NCI-H1930 (cell line): ENCODE results near the gene ADAD1.
"Not testable (repeated sequence)": the region's sequence is repeated elsewhere in the genome, so short reads cannot be mapped to it uniquely, and the experiment has no call there.

Experiments
- DNase-seq, 2 experiments: peaks; one replicate each; lab custom pipeline; 2025; lab: John Stamatoyannopoulos, UW

ADAD1 gene

DNA sequence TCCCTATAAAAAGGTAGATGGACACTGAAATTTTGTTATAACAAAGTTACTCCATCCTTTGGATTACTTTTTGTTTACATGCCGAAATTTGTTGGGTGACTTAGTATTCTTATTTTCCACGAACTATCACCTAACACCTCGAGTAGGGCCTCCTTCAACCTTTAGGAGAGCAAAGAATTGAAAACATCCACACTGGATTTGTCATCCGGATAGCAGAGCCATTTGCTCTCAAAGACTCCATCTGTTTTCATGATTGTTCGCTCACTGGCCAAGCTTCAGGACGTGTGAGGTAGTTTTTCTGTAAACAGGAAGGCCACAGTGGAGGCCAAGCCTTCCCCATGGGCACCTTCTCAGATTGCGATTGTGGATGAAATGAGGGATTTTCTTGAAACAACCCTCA is at the start of gene ADAD1:
TSS of gene ADAD1 (plus strand) at position 301 of the 400 bp plus-strand sequence. CDS start 1,059 bp downstream, outside the sequence.
- DNase-seq, result no peak

DNA sequence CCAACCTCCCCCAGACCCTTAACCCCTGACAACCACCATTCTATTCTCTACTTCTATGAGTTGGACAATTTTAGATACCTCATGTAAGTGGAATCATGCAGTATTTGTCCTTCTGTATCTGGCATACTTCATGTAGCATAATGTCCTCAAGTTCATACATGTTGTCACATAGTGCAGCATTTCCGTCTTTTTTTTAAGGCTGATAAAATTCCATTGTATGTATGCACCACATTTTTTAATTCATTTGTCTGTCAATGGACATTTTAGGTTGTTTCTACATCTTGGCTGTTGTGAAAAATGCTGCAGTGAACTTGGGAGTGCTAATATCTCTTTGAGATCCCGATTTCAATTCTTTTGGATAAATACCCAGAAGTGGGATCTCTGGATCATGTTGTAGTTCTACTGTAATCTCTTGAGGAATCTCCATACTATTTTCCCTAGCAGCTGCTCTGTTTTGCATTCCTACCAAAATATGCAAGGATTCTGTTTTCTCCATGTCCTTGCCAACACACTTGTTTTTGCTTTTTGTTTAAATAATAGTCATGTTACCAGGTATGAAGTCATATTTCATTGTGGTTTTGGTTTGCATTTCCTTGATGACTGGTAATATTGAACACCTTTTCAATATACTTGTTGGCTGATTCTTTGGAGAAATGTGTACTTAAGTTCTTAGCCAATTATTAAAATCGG is 48.8 kb upstream of the ADAD1 start:
- no peak for DNase-seq

DNA sequence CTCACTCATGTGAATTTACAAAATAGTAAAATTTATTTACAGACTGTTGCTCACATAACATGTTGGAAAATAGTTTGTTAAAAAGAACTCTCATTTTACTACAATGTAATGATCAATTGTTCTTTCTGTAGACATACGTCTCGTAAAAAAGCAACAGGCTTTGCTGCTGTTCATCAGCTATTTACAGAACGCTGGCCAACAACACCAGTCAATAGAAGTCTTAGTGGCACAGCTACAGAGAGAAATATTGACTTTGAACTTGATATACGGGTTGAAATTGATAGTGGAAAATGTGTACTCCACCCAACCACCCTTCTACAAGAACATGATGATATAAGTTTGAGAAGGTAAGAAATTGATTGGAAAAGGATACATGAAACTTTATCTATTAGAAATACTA is 47.6 kb upstream of the ADAD1 start:
- peak; percentile 57 to 86 for DNase-seq

DNA sequence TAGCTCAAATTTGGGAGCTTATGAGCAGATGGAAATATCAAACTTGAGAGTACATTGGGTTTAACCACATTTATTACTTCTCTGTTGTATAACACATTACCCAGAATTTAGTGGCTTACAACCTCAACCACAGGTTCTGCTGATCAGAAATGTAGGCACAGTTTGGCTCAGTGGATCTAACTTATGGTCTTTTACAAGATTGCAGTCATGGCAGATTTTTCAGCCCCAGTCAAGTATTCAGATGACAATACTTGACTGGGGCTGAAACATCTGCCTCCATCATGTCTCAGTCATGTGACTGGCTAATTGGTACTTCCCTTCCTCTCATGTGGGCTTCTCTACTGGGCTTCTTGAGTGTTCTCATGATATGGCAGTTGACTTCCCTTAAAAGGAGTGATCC is 44.0 kb upstream of the ADAD1 start:
- no peak for DNase-seq

DNA sequence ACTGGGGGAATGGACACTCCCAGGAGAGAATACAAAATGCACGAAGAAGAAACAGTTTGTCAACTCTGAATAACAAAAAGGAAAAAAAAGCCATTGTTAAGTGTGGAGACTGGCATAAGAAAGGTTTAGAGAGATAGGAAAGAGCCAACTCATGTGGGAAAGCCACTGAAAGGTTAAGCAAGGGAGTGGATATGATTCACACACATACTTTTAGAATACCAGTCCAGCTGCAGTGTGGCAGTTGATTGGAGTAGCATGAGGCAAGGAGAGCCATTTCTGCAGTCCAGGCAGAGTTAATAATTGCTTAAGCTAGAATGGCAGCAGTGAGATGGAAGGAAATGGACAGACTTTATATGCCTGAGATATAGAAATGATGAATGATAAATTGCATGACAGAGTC is 36.9 kb upstream of the ADAD1 start:
- no peak for DNase-seq

DNA sequence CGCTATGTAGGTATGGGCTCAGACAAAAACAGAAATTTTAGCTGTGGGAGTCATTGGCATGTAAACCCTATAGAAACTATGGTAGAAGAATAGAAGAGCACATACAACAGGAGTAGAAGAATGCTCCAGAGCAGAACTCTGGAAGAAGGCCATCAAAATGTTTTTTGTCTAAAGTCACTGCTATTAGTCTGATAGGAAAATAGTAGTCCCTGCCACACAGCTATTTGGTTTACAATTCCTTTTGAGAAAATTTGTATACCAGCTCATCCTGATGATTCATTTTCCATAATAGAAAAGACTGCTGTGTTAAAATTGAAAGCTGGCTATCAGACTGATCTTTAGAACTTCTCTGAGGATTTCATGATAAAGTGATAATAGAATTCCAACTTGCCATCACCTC is 32.8 kb upstream of the ADAD1 start:
- DNase-seq, result no peak

DNA sequence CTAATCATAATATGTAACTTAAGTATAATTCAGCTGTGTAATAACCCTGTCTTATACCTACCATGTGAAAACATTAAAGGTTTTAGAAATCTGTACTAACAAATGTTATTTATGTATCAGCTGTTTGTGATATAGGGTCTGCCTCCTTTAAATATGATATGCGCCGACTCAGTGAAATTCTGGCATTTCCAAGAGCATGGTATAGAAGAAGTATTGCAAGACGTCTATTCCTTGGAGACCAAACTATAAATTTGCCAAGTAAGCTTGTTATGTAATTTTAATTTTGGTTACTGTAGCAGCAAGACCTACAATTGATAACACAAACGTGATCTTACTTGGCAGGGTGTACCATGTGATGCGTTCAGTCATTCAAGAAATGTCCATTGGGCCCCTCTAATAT is 32.3 kb upstream of the ADAD1 start:
- no peak for DNase-seq

DNA sequence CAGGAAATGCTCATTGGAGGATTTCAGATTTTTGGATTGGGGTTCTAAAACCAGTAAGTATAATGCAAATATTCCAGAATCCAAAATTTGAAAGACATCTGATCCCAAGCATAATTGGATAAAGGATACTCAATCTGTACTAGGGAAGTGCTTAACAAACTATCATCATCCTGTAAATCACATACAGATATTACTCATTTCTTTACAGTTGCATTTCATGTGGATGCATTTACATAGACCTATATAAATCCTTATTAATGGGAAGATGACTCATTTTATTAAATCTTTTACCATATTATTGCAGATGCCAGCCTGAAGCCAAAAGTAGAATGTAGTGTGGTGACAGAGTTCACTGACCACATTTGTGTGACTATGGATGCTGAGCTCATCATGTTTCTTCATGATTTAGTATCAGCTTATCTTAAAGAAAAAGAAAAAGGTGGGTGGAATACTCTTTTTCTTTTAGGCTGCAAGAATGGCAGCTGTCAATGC is 22.4 kb upstream of the ADAD1 start:
- DNase-seq, result no peak

DNA sequence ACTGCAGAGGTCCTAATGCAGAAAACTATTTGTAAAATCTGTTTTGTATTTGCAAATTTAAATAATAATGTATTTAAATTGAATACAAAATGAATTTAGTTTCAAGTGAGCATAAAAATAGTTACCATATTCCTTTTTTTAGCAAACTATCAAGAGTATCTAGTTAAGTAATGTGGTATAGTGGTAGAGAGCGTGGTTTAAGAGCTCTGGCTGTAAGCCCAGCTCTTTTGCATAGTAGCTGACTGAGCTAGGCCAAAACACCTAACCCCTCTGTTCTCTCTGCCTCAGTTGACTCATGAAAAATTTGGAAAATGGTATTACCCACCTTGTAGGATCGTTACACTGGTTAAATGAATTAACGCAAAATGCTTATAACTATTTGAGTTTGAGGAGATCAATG is 18.1 kb upstream of the ADAD1 start:
- no peak for DNase-seq

DNA sequence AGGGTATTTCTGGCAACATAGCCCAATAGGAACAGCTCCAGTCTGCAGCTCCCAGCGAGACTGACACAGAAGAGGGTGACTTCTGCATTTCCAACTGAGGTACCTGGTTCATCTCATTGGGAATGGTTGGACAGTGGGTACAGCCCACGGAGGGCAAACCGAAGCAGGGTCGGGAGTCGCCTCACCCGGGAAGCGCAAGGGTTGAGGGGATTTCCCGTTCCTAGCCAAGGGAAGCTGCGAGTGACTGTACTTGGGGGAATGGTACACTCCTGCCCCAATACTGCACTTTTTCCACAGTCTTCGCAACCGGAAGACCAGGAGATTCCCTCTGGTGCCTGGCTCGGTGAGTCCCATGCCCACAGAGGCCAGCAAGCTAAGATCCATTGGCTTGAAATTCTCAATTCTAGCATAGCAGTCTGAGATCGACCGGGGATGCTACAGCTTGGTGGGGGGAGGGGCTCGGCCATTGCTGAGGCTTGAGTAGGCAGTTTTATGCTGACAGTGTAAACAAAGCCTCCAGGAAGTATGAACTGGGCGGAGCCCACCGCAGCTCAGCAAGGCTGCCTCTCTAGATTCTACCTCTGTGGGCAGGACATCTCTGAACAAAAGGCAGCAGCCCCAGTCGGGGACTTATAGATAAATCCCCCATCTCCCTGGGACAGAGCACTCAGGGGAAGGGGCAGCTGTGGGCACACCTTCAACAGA is 14.0 kb upstream of the ADAD1 start:
- no peak for DNase-seq

DNA sequence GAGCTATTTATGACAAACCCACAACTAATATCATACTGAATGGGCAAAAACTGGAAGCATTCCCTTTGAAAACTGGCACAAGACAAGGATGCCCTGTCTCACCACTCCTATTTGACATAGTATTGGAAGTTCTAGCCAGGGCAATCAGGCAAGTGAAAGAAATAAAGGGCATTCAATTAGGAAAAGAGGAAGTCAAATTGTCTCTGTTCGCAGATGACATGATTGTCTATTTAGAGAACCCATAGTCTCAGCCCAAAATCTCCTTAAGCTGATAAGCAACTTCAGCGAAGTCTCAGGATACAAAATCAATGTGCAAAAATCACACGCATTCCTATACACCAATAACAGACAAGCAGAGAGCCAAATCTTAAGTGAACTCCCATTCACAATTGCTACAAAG is 10.0 kb upstream of the ADAD1 start:
- not testable (repeated sequence) for DNase-seq

DNA sequence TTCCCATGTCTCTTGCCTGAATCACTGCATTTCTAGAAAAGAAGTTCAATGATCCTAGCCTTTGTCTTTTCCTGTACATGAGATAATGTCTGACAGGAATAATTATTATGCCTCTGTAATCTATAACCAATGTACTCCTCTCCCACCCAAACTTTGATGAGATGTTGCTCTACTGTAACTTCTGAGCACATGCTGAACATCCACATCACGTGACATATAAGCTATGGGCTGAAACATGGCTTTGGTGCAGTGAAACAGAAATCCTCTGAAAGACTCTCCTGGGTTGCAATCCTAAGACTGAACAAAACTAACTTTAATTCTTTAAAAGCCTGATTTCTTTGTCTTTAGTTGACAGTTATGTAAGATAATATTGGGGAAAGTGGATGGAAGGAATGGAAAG is 1.5 kb upstream of the ADAD1 start:
- DNase-seq, result no peak

DNA sequence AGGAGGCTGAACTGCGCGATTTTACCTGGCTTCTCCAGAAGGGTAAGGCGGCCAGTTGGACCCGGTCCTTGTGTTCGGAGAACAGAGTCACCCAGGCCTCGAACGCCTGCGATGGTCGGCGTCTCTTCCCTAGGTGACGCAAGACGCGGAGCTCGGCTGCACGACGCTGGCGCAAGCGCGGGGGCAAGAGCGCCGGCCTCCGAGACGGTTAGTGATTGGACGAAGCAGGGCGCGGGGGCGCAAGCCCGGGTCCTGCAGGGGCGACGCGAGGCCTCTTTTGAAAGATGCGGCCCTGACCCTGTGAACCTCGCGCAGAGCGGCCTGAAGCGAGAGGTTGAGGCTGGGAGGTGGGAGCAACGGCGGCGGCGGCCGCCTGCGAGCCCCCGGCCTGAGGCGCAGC is 428 bp downstream of the ADAD1 start:
- no peak for DNase-seq

DNA sequence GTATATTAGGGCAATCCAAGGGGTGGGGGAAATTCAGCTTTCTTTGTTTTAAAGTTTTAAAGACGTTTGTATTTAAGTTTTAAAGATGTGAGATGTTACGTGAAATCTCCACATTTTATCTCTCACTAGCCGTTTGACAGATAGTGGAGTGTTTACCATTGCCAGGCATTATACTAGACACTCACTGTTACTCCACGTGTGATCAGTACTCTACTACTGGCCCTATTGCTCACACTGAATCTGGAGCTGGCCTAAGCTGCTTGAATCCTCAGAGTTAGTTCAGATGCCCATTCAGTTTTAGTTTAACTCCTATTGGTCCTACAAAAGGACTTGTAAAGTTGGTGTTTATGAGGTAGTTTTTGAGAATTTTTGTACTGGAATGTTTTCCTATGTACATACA is 4.5 kb downstream of the ADAD1 start:
- DNase-seq, result no peak

DNA sequence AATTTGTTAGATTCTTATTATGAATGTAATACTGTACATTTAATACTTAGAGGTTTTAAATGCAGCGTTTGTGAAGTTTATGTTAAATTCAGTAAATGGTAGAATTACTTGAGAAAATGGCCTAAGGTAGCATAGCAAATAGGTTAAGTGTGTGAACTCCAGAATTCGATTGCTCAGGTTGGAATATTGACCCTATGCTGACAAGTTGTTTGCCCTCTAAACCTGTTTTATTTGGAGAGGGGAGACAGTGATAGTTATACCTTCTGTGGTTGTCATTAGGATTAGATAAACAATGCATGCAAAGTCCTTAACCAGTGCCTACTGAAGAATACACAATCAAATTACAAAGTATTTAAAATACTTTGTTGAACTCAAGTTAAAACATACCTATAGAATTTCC is 5.4 kb downstream of the ADAD1 start:
- DNase-seq, result no peak

DNA sequence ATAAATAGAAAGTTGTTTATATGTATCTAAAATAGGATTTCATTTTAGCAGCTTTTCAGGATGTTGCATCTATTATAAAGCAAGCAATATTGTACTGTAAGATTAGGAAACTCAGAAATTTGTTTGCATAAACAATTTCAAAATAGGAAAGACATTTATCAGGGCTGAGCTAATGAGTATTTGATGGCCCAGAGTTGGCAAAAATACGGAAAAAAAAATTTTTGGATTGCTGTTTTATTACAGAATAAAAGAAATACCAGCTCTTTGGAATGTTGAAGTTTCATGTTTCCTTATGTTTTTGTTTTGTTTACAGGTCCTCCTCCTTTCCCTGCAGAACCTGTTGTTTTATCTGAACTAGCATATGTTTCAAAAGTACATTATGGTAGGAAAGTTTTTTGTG is 14.5 kb downstream of the ADAD1 start:
- DNase-seq, result no peak

DNA sequence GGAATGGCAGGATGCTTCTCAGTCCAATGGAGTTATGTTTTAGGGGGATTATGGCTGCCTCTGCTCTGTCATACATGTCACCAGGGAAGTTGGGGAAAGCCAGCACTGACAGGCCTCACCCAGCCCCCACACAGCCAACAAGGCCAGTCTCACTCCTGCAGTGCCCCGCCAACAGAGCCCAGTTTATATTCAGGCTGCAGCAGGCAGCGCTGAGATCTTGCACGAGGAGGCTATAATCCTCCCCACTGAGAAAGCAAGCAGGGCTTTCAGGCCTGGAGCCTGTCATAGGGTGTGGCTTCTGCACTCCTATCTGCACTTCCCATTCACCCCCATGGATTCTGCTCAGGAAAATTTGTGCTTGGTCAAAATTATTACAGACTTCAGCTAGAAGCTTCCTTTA is 25.1 kb downstream of the ADAD1 start:
- no peak for DNase-seq

DNA sequence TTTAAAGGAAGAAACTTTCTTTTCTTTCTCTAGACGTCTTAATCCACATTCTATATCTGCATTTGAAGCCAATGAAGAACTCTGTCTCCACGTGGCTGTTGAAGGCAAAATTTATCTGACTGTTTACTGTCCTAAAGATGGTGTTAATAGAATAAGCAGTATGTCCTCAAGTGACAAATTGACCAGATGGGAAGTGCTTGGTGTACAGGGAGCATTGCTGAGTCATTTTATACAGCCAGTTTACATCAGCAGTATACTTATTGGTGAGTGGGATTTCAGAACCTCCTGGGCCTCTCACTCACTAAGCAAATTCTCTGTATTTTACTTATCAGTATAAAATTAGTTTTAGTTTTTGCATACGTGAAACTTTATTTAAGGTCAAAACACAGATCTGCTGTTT is 33.7 kb downstream of the ADAD1 start:
- DNase-seq, result no peak

DNA sequence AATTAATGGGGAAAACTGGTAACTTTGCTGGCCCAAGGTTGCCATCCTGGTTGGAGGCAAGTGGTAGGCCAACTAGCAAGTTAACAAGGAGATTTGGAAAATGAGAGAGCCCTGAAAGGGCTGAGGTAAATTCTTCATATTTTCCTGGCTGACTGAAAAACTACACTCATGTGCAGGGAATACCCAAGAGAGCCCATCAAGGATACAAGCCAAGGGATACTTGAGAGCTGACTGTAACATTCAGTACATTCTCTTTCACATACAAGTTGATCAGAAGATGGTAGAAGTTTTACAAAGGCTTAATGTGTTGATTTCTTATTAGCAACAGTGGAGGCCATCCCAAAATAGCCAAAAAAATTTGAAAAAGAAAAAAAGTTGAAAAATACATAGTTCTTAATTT is 44.4 kb downstream of the ADAD1 start:
- DNase-seq, result no peak

DNA sequence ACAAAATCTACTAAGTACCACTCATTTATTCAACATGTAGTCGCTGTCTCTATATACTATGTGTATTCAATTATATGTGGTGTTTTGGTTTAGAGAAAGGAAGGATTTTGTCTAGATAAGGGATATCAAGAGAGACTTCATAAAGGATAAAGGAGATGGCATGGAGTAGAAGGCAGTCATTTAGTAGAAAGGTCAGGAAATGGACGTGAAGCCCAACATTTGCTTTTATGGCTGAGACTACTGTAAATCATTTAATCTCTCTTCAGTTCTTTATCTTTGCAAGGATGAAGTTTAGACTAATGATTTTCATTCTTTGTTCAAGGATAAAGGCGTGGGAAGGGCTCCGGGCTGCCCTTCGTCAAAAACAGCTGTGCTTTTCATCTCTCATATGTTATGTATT is 52.5 kb downstream of the ADAD1 start:
- DNase-seq, result no peak

DNA sequence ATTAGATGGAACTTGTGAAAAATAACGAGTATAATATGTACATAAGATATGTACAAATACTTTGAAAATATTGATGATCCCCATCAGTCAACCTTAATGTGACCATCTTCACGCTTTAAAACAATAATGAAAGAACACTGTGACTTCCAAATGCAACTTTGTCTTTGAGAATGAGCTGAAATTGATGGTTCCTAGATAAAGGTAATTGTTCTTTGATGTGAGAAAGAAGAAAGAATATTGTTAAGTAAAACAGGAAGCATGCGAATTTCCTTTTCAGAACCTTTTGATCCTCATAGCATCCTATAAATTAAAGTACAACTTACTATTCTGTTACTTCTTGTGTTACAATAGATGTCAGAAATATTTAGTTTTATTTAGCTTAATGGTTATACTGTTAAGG is 55.5 kb downstream of the ADAD1 start:
- no peak for DNase-seq

DNA sequence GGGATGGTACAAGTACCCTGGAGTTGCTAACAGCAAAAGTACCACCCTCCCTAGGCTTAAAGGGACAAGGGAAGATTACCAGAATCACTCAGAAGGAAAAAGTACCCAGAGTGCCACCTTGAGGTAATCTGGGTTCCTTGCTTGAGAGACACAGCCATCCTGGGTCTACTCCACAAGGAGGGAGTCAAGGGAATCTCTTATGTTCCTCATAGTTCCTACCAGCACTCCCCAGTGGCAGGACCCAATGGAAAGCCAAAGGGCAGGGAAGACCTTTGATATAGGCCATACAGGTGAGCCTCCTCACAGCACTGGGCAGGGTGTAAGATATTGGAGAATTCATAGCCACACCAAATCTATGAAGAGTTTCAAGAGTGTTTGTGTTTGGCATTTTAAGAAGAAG is 72.0 kb downstream of the ADAD1 start:
- DNase-seq, result no peak

DNA sequence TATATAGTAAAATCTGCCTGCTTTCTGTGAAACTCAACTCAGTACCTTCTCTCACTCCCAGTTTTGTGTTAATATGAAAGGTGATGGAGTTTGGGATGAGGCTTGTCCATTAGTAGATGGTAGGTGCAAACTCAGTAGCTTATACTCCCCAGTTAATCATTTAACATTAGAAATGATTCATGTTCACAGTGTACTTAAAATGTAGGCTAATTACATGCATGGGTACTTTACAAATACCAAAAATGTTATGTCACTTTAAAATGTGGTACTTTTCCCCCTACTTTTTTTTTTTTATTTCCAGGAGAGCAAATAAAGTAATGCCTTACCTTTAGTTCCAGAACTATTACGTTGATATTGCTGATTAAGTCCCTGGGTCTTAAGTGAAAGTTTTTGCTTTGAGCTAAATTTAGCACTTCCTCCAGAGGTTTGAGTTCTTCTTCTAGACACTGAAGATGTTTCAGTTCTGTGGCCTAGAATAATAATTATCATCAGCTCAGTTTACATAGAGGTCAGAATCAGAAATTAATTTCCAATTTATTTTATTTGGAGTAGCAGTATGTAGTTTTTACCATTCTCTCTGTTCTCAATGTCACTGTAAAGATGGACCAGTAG is 74.7 kb downstream of the ADAD1 start:
- no peak for DNase-seq
